ENCODE measurements around the gene TRIM8. TPM values are rescaled to one million over a fixed set of nuclear protein-coding genes. Genes with fewer than 3 reads are reported as not detected.

Gene TRIM8
- total and polyA plus RNA-seq, 2 of the 8 experiments (the other 6 are each of a cell fraction or from before 2014, with no cell fraction given), result 24.9 to 38.8 TPM

- Histone ChIP-seq H4K20me1 (replicated peaks in 1 of 2; ENCODE audit: control insufficient read depth in 1 of 2, insufficient read depth in 2 of 2, low read length in 2 of 2) (no peaks in the 10 kb centered on the region), H2AK5ac (ENCODE audit: low read depth, low read length) (no peak overlapping the region), H3K9me3 (ENCODE audit: insufficient read depth in 2 of 2, low read depth in 1 of 2, low read length in 1 of 2) (no peaks in the 10 kb centered on the region), H3K27me3 (replicated peaks in 1 of 4; ENCODE audit: control insufficient read depth in 3 of 4, extremely low read depth in 1 of 4, insufficient read depth in 3 of 4, low read length in 3 of 4) (no peaks in the 10 kb centered on the region), H3K36me3 (ENCODE audit: control insufficient read depth in 2 of 4, insufficient read depth in 4 of 4, low read length in 3 of 4) (peaks cover 0 to 16% (median 11%) of the 10 kb centered on the region in 4 experiments; a peak in 5 of 8 replicates), H3K4ac (replicated peaks; ENCODE audit: insufficient read length, low read depth, low read length) (no peak overlapping the region), H2BK120ac (replicated peaks; ENCODE audit: low read depth, low read length) (no peak overlapping the region), H4K91ac (replicated peaks; ENCODE audit: insufficient read length, low read length) (no peak overlapping the region), H3K23me2 (ENCODE audit: low read depth, low read length) (no peaks in the 10 kb centered on the region), H3K23ac (ENCODE audit: insufficient read length) (no peak overlapping the region), H2BK5ac (ENCODE audit: low read depth, low read length) (no peak overlapping the region), H3K14ac (ENCODE audit: insufficient read length) (no peak overlapping the region), H4K5ac (ENCODE audit: insufficient read length, low read depth, low read length) (no peak overlapping the region), H2AFZ (ENCODE audit: low read length) (no peak overlapping the region), H3K9ac (replicated peaks in 1 of 4; ENCODE audit: extremely low read depth in 1 of 4, low read depth in 3 of 4, low read length in 3 of 4) (no peak overlapping the region), H3K4me3 (ENCODE audit: extremely low read depth in 1 of 4, insufficient read depth in 2 of 4, low read depth in 3 of 4, low read length in 4 of 4) (no peak overlapping the region), H2BK15ac (ENCODE audit: low read length) (no peak overlapping the region), H2BK12ac (ENCODE audit: low read depth, low read length) (no peak overlapping the region), H3K18ac (ENCODE audit: extremely low read depth, low read length) (no peak overlapping the region), H3K27ac (ENCODE audit: low read depth, low read length) (no peak overlapping the region), H3K56ac (replicated peaks; ENCODE audit: insufficient read length, low read depth, low read length) (no peak overlapping the region), H2BK20ac (ENCODE audit: low read length) (no peak overlapping the region), H3K4me1 (replicated peaks in 1 of 4; ENCODE audit: control insufficient read depth in 3 of 4, insufficient read depth in 4 of 4, low read length in 3 of 4) (no peaks in the 10 kb centered on the region), H3K79me2 (ENCODE audit: control insufficient read depth in 1 of 2, insufficient read depth in 2 of 2, low read length in 2 of 2) (no peaks in the 10 kb centered on the region), H3K4me2 (ENCODE audit: insufficient read depth in 1 of 2, low read depth in 2 of 2, low read length in 2 of 2) (no peak overlapping the region), H4K8ac (ENCODE audit: extremely low read depth, insufficient read depth, low read length) (no peak overlapping the region), H3K79me1 (ENCODE audit: low read depth, low read length) (peaks cover 2% of the 10 kb centered on the region; the same call in 1 of the 2 replicates)
- ChIA-PET POLR2A (ENCODE audit: partially characterized antibody) (no interaction called here), CTCF (ENCODE audit: partially characterized antibody) (interaction anchor here (1.0 to 2.6 kb wide), 3 partner anchors 11 to 20 kb away, joined by 3 to 7 read pairs (median 6); no protein-coding TSS in a partner anchor)
- DNase-seq (ENCODE audit: low read depth in 1 of 2, low spot score in 2 of 2), result no peak
- TF ChIP-seq E2F6 (IDR thresholded peaks at IDR 0.05) (no peak), KDM5A (IDR thresholded peaks at IDR 0.05; ENCODE audit: low read length) (no peak), CEBPB (IDR thresholded peaks at IDR 0.05; ENCODE audit: low read depth, low read length) (no peak), GABPA (IDR thresholded peaks at IDR 0.05; ENCODE audit: borderline replicate concordance, insufficient read depth, low read length) (no peak), ASH2L (IDR thresholded peaks at IDR 0.05; ENCODE audit: low read length) (no peak), SIRT6 (IDR thresholded peaks at IDR 0.05; ENCODE audit: low read length) (no peak), PHF8 (conservative IDR thresholded peaks at IDR 0.05; ENCODE audit: low read depth, low read length) (no peak)
- FAIRE-seq, result no peak
- WGBS, 2 experiments (ENCODE audit: extremely low coverage in 1 of 2, insufficient coverage in 1 of 2, insufficient read length in 1 of 2, insufficient replicate concordance in 2 of 2, low coverage in 1 of 2, low lambda C conversion rate in 2 of 2, missing lambda C conversion rate in 1 of 2), result 90% methylated on average over 2 of the region's 2 CpGs; no CpG with 5 or more reads in 1 of the 2 experiments
Observed at GRCh38 chr10:102698894-102699293, 54.6 kb downstream of the TRIM8 start.
